Ishikawa (cell line): ENCODE data around the gene CD68.

Experiments used
- CEBPB ChIP-seq: IDR thresholded peaks from 2 replicates; pipeline ENCODE4 v1.6.1; 2012
- CREB1 ChIP-seq: IDR thresholded peaks from 2 replicates; pipeline ENCODE4 v1.6.1; 2012; ENCODE audit warnings: low read depth
- EGR1 ChIP-seq: IDR thresholded peaks from 2 replicates; pipeline ENCODE4 v1.6.1; 2012
- EP300 ChIP-seq: IDR thresholded peaks from 2 replicates; pipeline ENCODE4 v1.6.1; 2012; ENCODE audit warnings: borderline replicate concordance
- FOXM1 ChIP-seq: IDR thresholded peaks from 2 replicates; pipeline ENCODE4 v1.6.1; 2012; ENCODE audit warnings: low read depth, borderline replicate concordance
- NFIC ChIP-seq: IDR thresholded peaks from 2 replicates; pipeline ENCODE4 v1.6.1; 2012
- RAD21 ChIP-seq: IDR thresholded peaks from 2 replicates; pipeline ENCODE4 v1.6.1; 2012; ENCODE audit warnings: low read depth
- REST ChIP-seq: IDR thresholded peaks from 2 replicates; pipeline ENCODE4 v1.6.1; 2012; ENCODE audit warnings: low read depth, mild to moderate bottlenecking
- TAF1 ChIP-seq: IDR thresholded peaks from 2 replicates; pipeline ENCODE4 v1.6.1; 2012; ENCODE audit warnings: low read depth, mild to moderate bottlenecking
- TCF12 ChIP-seq: IDR thresholded peaks from 2 replicates; pipeline ENCODE4 v1.6.1; 2012; ENCODE audit warnings: low read depth
- TEAD4 ChIP-seq: IDR thresholded peaks from 2 replicates; pipeline ENCODE4 v1.6.1; 2012
- USF1 ChIP-seq: IDR thresholded peaks from 2 replicates; pipeline ENCODE4 v1.6.1; 2012
- YY1 ChIP-seq: IDR thresholded peaks from 2 replicates; pipeline ENCODE4 v1.6.1; 2012; ENCODE audit warnings: low read depth
- ZBTB7A ChIP-seq: IDR thresholded peaks from 2 replicates; pipeline ENCODE4 v1.6.1; 2012; ENCODE audit warnings: low read depth
- TF ChIP-seq, protein P1 (sequence below): IDR thresholded peaks from 2 replicates; pipeline ENCODE4 v1.6.1; 2012

The CD68 gene, protein sequence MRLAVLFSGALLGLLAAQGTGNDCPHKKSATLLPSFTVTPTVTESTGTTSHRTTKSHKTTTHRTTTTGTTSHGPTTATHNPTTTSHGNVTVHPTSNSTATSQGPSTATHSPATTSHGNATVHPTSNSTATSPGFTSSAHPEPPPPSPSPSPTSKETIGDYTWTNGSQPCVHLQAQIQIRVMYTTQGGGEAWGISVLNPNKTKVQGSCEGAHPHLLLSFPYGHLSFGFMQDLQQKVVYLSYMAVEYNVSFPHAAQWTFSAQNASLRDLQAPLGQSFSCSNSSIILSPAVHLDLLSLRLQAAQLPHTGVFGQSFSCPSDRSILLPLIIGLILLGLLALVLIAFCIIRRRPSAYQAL

GRCh38 chr17:7579001-7579833 lies at the start of gene CD68:
CD68 (plus strand) TSS chr17:7579638; CDS start chr17:7579678, 40 bp downstream.
- TF ChIP-seq EGR1 (no peak), NFIC (peak; percentile 28; the same call in 1 of the 2 replicates), TEAD4 (peak; percentile 17; the same call in 1 of the 2 replicates), REST (no peak), CEBPB (peak; percentile 69), YY1 (no peak), USF1 (no peak), ZBTB7A (no peak), RAD21 (no peak), EP300 (no peak), TAF1 (peak; percentile 3; the same call in 1 of the 2 replicates), CREB1 (0 out of 2 replicates have a peak, but pooled peaks have one; percentile 15)
- TF ChIP-seq, protein P1, sequence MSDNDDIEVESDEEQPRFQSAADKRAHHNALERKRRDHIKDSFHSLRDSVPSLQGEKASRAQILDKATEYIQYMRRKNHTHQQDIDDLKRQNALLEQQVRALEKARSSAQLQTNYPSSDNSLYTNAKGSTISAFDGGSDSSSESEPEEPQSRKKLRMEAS = peak; percentile 44

GRCh38 chr17:7530023-7530900 lies 49.2 kb upstream of the CD68 start:
- TF ChIP-seq EP300 = no peak
- TF ChIP-seq USF1 = no peak
- no peak for TF ChIP-seq CEBPB

DNA sequence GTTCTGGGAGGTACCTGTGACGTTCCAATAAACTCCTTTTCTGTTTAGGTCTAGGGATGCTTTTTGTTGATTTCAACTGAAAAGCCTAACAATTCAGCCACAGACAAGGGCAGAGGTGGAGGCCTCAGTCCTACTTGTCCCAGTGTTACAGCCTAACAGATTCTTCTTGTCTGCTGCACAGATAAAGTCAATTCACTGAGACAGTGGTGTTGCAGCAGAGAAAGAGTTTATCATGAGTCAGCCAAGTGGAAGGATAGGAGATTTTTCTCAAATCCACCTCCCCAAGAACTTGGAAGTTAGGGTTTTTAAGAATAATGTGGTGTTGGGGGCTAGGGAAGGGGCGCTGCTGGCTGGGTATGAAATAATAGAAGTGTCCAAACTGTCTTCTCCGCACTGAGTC lies 41.4 kb upstream of the CD68 start:
- TF ChIP-seq EGR1 = no peak
- no peak for TF ChIP-seq EP300
- TF ChIP-seq NFIC = no peak
- TF ChIP-seq FOXM1 = no peak
- no peak for TF ChIP-seq CREB1
- no peak for TF ChIP-seq RAD21
- no peak for TF ChIP-seq REST
- TF ChIP-seq YY1 = no peak

GRCh38 chr17:7538891-7539545 lies 40.4 kb upstream of the CD68 start:
- TF ChIP-seq NFIC (no peak), RAD21 (no peak), EGR1 (no peak), FOXM1 (no peak)
- TF ChIP-seq, protein P1 = no peak

- no peak for TF ChIP-seq TEAD4
- no peak for TF ChIP-seq ZBTB7A
- TF ChIP-seq CREB1 = no peak
- TF ChIP-seq, protein P1 = no peak
- TF ChIP-seq CEBPB = no peak
- TF ChIP-seq EP300 = no peak
- TF ChIP-seq NFIC = no peak
- TF ChIP-seq REST = no peak
- no peak for TF ChIP-seq TCF12
- TF ChIP-seq USF1 = no peak
- no peak for TF ChIP-seq RAD21
- TF ChIP-seq TAF1 = no peak
- TF ChIP-seq YY1 = no peak
- TF ChIP-seq FOXM1 = no peak
Measured at GRCh38 chr17:7541074-7541621, 38.3 kb upstream of the CD68 start.
